Measurements from ENCODE around the gene AIG1. TPM values are rescaled to one million over a fixed set of nuclear protein-coding genes. Genes with fewer than 3 reads are reported as not detected.

The AIG1 gene
- total RNA-seq, 1 donor from 2014 or later: 15.7 TPM

GRCh38 chr6:143195349-143195845, 134.7 kb downstream of the AIG1 start:
- peak in 1 of 2 donors; percentile 90 for DNase-seq (ENCODE audit: low read depth in 2 of 2)

GRCh38 chr6:143196525-143197225, 136.0 kb downstream of the AIG1 start:
- DNase-seq (ENCODE audit: low read depth in 2 of 2): peak in 1 of 2 donors; percentile 87

GRCh38 chr6:143197377-143197776, 136.7 kb downstream of the AIG1 start:
- DNase-seq (ENCODE audit: low read depth in 2 of 2): no peak

- DNase-seq (ENCODE audit: low read depth in 2 of 2): no peak
These were observed 137.6 kb downstream of the AIG1 start for GRCh38 chr6:143198312-143198711.

GRCh38 chr6:143199291-143199690, 138.6 kb downstream of the AIG1 start:
- DNase-seq (ENCODE audit: low read depth in 2 of 2): no peak

- peak in 1 of 2 donors; percentile 10 for DNase-seq (ENCODE audit: low read depth in 2 of 2)
These were observed 139.6 kb downstream of the AIG1 start for GRCh38 chr6:143200167-143200770.

- DNase-seq (ENCODE audit: low read depth in 2 of 2): no peak
These were observed 143.4 kb downstream of the AIG1 start for GRCh38 chr6:143204045-143204444.

- DNase-seq (ENCODE audit: low read depth in 2 of 2): no peak
These were observed 144.4 kb downstream of the AIG1 start for GRCh38 chr6:143205131-143205535.

- no peak for DNase-seq (ENCODE audit: low read depth in 2 of 2)
These were observed 144.9 kb downstream of the AIG1 start for GRCh38 chr6:143205585-143205984.

GRCh38 chr6:143205991-143206390, 145.3 kb downstream of the AIG1 start:
- DNase-seq (ENCODE audit: low read depth in 2 of 2): peak; percentile 27

GRCh38 chr6:143206550-143206949, 145.9 kb downstream of the AIG1 start:
- no peak for DNase-seq (ENCODE audit: low read depth in 2 of 2)

- DNase-seq (ENCODE audit: low read depth in 2 of 2): no peak
These were observed 149.7 kb downstream of the AIG1 start for GRCh38 chr6:143210420-143210819.

- no peak for DNase-seq (ENCODE audit: low read depth in 2 of 2)
These were observed 153.2 kb downstream of the AIG1 start for GRCh38 chr6:143213859-143214376.

GRCh38 chr6:143215363-143215762, 154.7 kb downstream of the AIG1 start:
- DNase-seq (ENCODE audit: low read depth in 2 of 2): no peak

GRCh38 chr6:143215771-143216170, 155.1 kb downstream of the AIG1 start:
- no peak for DNase-seq (ENCODE audit: low read depth in 2 of 2)

- DNase-seq (ENCODE audit: low read depth in 2 of 2): no peak
These were observed 157.5 kb downstream of the AIG1 start for GRCh38 chr6:143218233-143218632.

GRCh38 chr6:143221698-143222097, 161.0 kb downstream of the AIG1 start:
- no peak for DNase-seq (ENCODE audit: low read depth in 2 of 2)

- no peak for DNase-seq (ENCODE audit: low read depth in 2 of 2)
These were observed 161.6 kb downstream of the AIG1 start for GRCh38 chr6:143222310-143222709.

GRCh38 chr6:143222801-143223231, 162.1 kb downstream of the AIG1 start:
- DNase-seq (ENCODE audit: low read depth in 2 of 2): no peak

- peak in 1 of 2 donors; percentile 42 for DNase-seq (ENCODE audit: low read depth in 2 of 2)
These were observed 163.2 kb downstream of the AIG1 start for GRCh38 chr6:143223895-143224294.

GRCh38 chr6:143224516-143224915, 163.8 kb downstream of the AIG1 start:
- peak in 1 of 2 donors; percentile 46 for DNase-seq (ENCODE audit: low read depth in 2 of 2)

- no peak for DNase-seq (ENCODE audit: low read depth in 2 of 2)
These were observed 165.2 kb downstream of the AIG1 start for GRCh38 chr6:143225929-143226328.

- DNase-seq (ENCODE audit: low read depth in 2 of 2): no peak
These were observed 167.0 kb downstream of the AIG1 start for GRCh38 chr6:143227675-143228074.
